Fibroblast of gingiva (primary cell): ENCODE measurements around the gene TP63.

ENCODE experiments used
- DNase-seq: peaks from one replicate; pipeline ENCODE4 v3.0.0-alpha.2; 2011; ENCODE audit warnings: low read depth

TP63 gene

DNA sequence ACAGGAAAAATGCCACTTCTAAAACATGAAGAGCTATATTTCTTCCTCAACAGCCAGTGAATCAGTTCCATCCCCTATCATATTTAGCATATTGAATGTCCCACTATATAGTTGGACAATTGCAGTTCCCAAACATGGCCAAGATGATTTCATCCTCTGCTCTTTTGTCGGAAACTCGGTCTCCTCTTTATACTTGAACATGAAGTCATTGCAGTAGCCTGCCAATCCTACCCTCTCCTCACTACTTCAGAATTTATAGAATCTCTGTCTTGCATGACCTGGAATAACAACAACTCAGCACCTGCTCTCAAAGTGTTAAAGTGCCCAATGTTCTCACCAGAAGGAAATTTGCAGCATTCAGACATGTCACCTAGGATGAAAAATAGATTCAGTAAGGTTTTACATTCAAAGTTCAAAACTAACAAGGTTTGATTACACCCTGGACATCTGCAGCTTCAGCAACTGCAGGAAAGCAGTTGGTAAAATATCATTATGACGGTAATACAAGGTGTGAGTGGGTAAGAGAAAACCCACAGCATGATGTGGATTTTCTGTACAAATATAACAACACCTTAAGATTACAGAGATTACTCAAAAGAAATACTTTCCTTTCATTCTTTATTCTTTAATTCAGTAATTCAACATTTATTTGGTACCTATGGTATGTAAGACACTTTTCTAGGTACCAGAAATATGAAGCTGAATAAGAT, 52.5 kb downstream of the TP63 start:
- DNase-seq, result no peak

DNA sequence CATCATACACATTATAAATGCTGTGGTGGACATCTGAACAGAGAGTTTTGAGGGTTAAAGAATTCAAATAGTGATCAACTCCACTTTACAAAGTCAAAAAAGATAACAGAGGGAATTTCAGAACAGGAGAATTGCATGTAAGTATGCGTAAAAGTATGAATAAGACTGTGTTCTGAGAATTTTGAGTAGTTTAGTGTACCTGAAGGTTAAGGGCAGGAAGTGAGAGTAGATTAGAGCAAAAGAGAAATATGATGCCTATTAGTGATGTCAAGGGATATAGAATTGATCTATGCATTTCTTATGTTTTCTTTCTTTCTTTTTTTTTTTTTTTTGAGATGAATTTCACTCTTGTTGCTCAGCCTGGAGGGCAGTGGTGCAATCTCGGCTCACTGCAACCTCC, 53.1 kb downstream of the TP63 start:
- DNase-seq, result no peak

- no peak for DNase-seq
These were observed 54.1 kb downstream of the TP63 start for GRCh38 chr3:189685291-189685690.

DNA sequence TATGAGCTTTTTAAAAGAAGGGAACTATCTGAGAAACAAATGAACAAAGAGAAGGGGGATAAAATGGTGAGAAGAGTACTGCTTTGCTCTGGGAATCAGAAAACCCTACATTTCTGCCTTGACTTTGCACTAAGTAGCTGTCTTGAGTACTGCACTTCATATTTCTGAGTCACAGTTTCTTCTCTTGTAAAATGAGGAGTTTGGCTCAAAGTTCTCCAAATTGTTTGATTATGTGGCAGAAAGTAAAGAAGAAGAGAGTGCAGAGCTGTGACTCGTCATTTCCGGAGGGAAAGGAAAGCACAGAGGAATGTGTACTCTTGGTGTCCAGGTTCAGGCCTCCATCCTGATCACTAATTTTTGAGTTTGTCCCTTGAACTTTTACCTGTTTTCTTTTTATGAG, 54.7 kb downstream of the TP63 start:
- DNase-seq, result peak; percentile 51

GRCh38 chr3:189687475-189687874, 56.3 kb downstream of the TP63 start:
- no peak for DNase-seq

DNA sequence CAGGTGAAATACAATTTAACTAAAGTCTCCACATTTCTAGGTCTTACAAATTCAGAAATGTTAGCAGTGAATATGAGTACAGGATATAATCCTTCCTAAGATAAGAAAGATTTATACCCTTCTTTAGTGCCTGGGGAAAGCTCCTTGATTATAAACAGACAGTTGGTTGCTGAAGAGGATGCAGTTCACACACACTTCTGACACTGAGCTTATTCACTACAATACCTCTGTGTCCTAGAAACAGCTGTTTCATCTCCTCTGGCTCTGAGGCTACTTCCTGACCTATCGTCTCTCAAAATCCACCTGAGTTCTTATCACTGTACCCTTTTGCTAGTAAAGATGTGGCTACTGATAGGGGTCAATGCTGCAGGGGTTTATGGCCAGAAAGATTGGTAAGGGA, 57.1 kb downstream of the TP63 start:
- no peak for DNase-seq

- DNase-seq, result no peak
These were observed 58.4 kb downstream of the TP63 start for GRCh38 chr3:189689625-189690024.

GRCh38 chr3:189690237-189690636, 59.0 kb downstream of the TP63 start:
- DNase-seq, result no peak

GRCh38 chr3:189690672-189691071, 59.5 kb downstream of the TP63 start:
- DNase-seq, result no peak

- no peak for DNase-seq
These were observed 64.2 kb downstream of the TP63 start for GRCh38 chr3:189695400-189695799.

- DNase-seq, result no peak
These were observed 67.6 kb downstream of the TP63 start for GRCh38 chr3:189698811-189699210.

DNA sequence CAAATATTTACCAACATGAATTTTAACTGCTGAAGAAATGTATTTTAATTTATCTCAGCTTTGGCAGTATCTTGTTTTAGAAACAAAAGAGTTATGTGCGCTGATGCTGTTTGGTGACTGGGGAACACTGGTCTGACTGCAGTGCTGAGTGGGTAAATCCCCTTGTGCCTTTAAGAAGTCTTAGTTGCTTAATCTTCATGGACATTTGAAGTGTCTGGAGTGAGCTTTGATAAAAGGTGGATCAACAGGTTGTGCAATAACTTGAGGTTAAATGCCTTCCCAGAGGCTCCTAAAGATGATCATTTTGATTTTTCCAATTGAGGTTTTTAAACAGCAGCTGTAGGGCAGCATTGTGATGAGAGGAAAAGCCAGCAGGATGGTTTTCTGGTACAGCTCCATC, 68.7 kb downstream of the TP63 start:
- no peak for DNase-seq

- DNase-seq, result no peak
These were observed 71.0 kb downstream of the TP63 start for GRCh38 chr3:189702066-189702646.

DNA sequence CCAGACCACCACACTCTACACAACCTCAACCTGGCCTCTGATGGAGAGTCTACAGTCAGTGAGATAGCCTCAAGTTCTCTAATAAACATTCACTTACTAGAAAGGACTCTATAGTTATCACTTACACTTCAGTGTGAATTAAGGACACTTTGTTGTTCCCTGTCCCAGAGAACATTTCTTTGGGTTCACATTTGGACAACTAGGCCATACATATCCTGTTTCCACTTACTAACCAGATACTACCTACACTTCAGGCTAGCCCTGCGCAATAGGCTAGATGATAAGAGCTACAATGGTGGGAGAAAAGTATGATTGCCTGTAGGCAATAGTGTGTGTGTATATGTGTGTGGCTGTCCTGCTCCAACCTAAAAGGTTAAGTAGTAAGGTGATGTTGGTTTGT, 72.7 kb downstream of the TP63 start:
- DNase-seq, result no peak

GRCh38 chr3:189708375-189708774, 77.2 kb downstream of the TP63 start:
- DNase-seq, result no peak

DNA sequence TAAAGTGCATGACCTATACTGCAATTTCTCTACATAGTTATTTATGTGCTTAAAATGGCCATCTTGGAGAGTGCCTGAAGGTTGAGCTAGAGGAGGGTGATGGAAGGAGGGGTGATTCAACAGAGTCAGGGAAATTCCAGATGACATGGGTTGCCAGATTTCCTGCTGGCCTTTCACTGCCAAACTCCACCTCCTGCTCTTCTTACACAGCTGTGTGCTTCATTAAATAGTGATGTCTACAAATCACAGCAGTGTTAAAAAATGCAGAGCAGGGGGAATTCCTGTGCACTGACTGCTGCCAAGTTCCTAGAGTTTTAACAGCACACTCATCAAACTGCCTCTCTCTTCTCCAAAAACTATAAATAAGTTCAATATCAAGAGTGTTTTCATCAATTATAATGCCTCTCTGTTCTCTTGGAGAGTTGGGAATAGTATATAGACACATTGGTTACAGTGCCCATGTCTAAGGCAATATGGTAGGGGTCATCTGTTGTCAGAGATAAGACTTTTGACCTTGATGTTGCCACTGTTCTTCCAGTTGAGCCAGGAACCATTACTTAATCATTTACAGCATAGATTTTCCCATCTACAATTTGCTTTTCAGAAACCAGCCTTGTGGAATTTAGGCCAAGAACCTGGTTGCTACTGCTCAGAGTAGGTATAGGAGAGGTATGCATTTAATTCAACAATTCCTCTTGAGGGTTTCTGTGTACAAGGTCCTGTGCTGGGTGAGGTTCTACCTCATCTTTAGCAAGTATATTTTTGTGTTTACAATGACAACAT, 79.6 kb downstream of the TP63 start:
- DNase-seq, result peak; percentile 94

DNA sequence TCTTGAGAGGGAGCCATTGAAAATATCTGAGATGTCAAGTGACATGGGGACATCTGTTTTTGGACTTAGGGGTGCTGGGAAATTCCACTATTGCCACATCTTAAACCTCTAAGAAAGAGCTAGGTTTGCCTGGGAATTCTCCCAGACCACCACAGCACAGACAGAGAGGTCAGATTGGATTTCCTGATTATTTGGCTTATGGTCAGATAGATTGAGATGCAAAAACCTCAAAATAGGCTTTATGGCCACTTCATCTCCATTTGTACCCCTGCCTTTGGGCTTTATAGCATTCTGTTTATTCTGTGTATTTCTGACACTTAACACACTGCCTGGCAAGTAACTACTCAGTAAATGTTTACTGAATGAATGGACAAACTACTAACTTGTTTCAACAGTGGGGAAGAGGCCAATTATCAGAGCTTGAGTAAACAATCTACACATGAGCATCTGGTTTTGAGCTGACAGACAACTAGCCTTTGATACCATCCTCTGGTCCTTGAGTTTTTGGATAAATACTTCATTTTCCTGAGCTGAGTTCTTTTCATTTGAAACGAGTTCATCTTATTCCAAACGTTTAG, 81.8 kb downstream of the TP63 start:
- DNase-seq, result peak; percentile 37

DNA sequence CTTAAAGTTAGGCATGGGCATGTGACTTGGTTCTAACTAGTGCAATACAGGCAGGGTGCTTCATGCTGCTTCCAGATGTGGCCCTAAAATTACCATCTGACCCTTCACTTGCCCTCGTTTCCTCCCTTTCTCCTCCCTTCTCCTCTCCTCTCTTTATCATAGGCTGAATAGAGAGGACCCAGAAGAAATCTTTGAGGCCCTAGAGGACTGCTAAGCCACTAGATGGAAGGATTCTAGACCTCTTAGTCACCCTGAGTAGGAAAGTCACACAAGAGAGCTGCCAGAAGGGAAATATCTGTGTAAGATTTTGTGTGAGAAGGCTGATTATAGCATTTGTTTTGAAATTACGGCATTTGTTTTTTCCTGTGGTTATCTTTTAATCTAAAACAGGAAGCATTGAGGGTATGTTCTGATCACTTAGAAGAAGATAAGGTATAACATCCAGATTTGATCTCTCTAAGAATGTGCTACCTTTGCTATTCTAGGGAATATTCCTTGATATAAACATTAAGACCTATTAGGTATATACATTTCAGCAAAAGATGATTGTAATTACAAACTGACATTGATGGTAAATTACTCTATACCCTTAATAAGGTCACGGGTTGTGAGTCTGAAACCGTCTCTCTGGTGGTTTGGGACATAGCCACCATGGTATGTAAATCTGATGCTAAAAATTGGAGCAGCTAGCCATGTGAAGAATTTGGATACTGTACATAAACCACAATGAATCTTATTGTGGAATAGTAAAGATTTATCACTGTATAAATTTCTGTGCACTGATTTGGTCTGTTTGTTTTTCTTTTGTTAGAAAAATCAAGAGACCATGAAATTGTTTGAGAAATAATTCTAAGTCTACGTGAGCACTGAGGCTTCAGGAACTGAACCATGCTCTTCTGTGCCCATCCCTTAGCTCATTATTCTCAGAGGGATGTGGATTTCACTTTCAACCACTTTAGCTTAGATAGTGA, 84.1 kb downstream of the TP63 start:
- peak; percentile 70 for DNase-seq

GRCh38 chr3:189718215-189718614, 87.0 kb downstream of the TP63 start:
- no peak for DNase-seq

DNA sequence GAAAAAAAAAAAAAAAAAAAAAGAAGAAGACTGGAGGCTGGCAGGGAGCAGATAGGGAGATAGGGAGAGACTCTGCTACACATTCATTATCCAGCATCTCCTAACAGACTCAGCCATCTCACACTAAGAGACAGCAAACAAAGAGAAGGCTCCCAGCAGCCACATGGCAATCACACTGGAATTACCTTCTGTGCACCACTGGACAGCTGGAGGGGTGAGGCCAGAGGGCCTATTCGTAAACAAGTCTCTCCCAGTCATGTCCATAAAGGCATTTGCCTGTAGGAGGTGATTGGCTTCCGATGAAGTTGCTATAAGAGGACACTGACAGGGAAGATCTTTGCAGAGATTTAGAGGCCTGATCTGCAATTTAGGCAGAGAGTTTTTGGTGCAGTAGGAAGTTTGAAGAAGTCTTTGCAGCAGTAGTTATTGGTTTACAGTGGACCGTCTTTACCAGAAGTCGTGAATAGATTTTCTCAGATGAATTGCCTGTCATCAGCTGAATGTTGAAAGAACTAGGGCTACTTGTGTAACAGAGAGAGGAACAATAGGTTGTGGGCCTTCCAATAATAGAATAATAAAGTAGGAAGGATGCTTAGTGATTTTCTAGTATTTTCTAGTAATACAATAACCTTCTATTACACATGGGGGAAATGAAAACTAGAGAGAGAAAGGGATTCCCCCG, 89.7 kb downstream of the TP63 start:
- no peak for DNase-seq
